GM21825 (cell line): Measurements from ENCODE around the gene CLNK.

Experiments
- ATAC-seq: cut with Tn5 transposase; IDR thresholded peaks from one replicate; pipeline ENCODE4 v1.9.1; 2021; ENCODE audit warnings: mild to moderate bottlenecking, moderate library complexity; ENCODE audit not compliant: unreplicated experiment

CLNK gene

GRCh38 chr4:10524196-10524833 lies 160.3 kb downstream of the CLNK start:
- ATAC-seq, result no peak

- no peak for ATAC-seq
Observed at GRCh38 chr4:10521424-10521823, 163.1 kb downstream of the CLNK start.

- no peak for ATAC-seq
Observed at GRCh38 chr4:10509733-10510132, 174.8 kb downstream of the CLNK start.

GRCh38 chr4:10506077-10506476 lies 178.5 kb downstream of the CLNK start:
- ATAC-seq, result no peak

GRCh38 chr4:10504570-10505179 lies 179.9 kb downstream of the CLNK start:
- no peak for ATAC-seq

- ATAC-seq, result no peak
Observed at GRCh38 chr4:10502717-10503116, 181.9 kb downstream of the CLNK start.

- ATAC-seq, result no peak
Observed at GRCh38 chr4:10500776-10501175, 183.8 kb downstream of the CLNK start.

GRCh38 chr4:10496200-10496599 lies 188.4 kb downstream of the CLNK start:
- no peak for ATAC-seq

- ATAC-seq, result no peak
Observed at GRCh38 chr4:10495651-10496050, 188.9 kb downstream of the CLNK start.

GRCh38 chr4:10492464-10492863 lies 192.1 kb downstream of the CLNK start:
- no peak for ATAC-seq

GRCh38 chr4:10491401-10491800 lies 193.2 kb downstream of the CLNK start:
- ATAC-seq, result no peak

GRCh38 chr4:10490996-10491395 lies 193.6 kb downstream of the CLNK start:
- ATAC-seq, result no peak

GRCh38 chr4:10482913-10483312 lies 201.7 kb downstream of the CLNK start:
- ATAC-seq, result no peak

GRCh38 chr4:10480616-10481015 lies 204.0 kb downstream of the CLNK start:
- ATAC-seq, result no peak

GRCh38 chr4:10478621-10479020 lies 205.9 kb downstream of the CLNK start:
- no peak for ATAC-seq

- no peak for ATAC-seq
Observed at GRCh38 chr4:10470505-10470904, 214.1 kb downstream of the CLNK start.

GRCh38 chr4:10466161-10466560 lies 218.4 kb downstream of the CLNK start:
- ATAC-seq, result no peak

GRCh38 chr4:10462876-10463275 lies 221.7 kb downstream of the CLNK start:
- no peak for ATAC-seq

GRCh38 chr4:10461850-10462400 lies 222.6 kb downstream of the CLNK start:
- ATAC-seq, result no peak

- peak; percentile 79 for ATAC-seq
Observed at GRCh38 chr4:10461091-10461849, 223.3 kb downstream of the CLNK start.

GRCh38 chr4:10460313-10461047 lies 224.1 kb downstream of the CLNK start:
- ATAC-seq, result no peak
